Muscle layer of colon (tissue), 2 donors: ENCODE results near the gene RPL12.

Experiments used
- H3K27ac ChIP-seq: one replicate; pipeline ENCODE4 v1.7.0; 2013; ENCODE audit warnings: low read depth, mild to moderate bottlenecking, low read length, moderate library complexity
- H3K27me3 ChIP-seq, 2 donors: one replicate each; pipeline ENCODE4 v1.7.0; 2013; ENCODE audit warnings: low read length in 2 of 2, mild to moderate bottlenecking in 2 of 2; ENCODE audit not compliant: insufficient read depth in 2 of 2, control insufficient read depth in 1 of 2
- H3K36me3 ChIP-seq: one replicate; pipeline ENCODE4 v1.7.0; 2013; ENCODE audit warnings: mild to moderate bottlenecking, low read length; ENCODE audit not compliant: insufficient read depth
- H3K4me1 ChIP-seq: one replicate; pipeline ENCODE4 v1.7.0; 2013; ENCODE audit warnings: mild to moderate bottlenecking, low read length; ENCODE audit not compliant: insufficient read depth
- H3K4me3 ChIP-seq, 2 donors: one replicate each; pipeline ENCODE4 v1.7.0; 2013; ENCODE audit warnings: low read length in 2 of 2, low read depth in 1 of 2, mild to moderate bottlenecking in 1 of 2, moderate library complexity in 1 of 2
- H3K9ac ChIP-seq: one replicate; pipeline ENCODE4 v1.7.0; 2013; ENCODE audit warnings: low read length
- H3K9me3 ChIP-seq: one replicate; pipeline ENCODE4 v1.7.0; 2013; ENCODE audit warnings: mild to moderate bottlenecking, low read length
- donor health status: abdominal sarcoma.
- donor health status: Adenocarcinoma of cecum.

The RPL12 gene

GRCh38 chr9:127428348-127428747 is 22.9 kb downstream of the RPL12 start:
- no peaks in the 10 kb centered on the region for H3K9me3 ChIP-seq
- peaks cover 26% of the 10 kb centered on the region for H3K36me3 ChIP-seq
- H3K27me3 ChIP-seq: no peaks in the 10 kb centered on the region

GRCh38 chr9:127426756-127427155 is 24.4 kb downstream of the RPL12 start:
- H3K36me3 ChIP-seq: peaks cover 26% of the 10 kb centered on the region
- H3K27me3 ChIP-seq: no peaks in the 10 kb centered on the region
- no peaks in the 10 kb centered on the region for H3K9me3 ChIP-seq
- H3K4me3 ChIP-seq: no peak overlapping the region
- H3K27ac ChIP-seq: no peak overlapping the region
- peaks cover 35% of the 10 kb centered on the region for H3K4me1 ChIP-seq
- no peak overlapping the region for H3K9ac ChIP-seq

More at GRCh38 chr9:127428348-127428747, 22.9 kb downstream of the RPL12 start:
- H3K9ac ChIP-seq: no peak overlapping the region
- peaks cover 19% of the 10 kb centered on the region for H3K4me1 ChIP-seq
- no peak overlapping the region for H3K27ac ChIP-seq
- no peak overlapping the region for H3K4me3 ChIP-seq

GRCh38 chr9:127424676-127424999 is 26.6 kb downstream of the RPL12 start:
- H3K27ac ChIP-seq: peak overlapping the region; percentile 64
- H3K4me1 ChIP-seq: peaks cover 36% of the 10 kb centered on the region
- H3K27me3 ChIP-seq: no peaks in the 10 kb centered on the region

GRCh38 chr9:127423934-127424675 is 27.1 kb downstream of the RPL12 start, which contains the start of gene ZNF79:
Gene ZNF79 (plus strand): TSS chr9:127424382. CDS start chr9:127424788, 406 bp downstream.
- no peaks in the 10 kb centered on the region for H3K9me3 ChIP-seq
- peak within 1 kb of the TSS; percentile 64 for H3K27ac ChIP-seq
- peak within 1 kb of the TSS; percentile 69 for H3K9ac ChIP-seq
- peaks cover 36% of the 10 kb centered on the region for H3K4me1 ChIP-seq
- no peaks in the 10 kb centered on the region for H3K27me3 ChIP-seq
- peak within 1 kb of the TSS; percentile 93 for H3K4me3 ChIP-seq
- H3K36me3 ChIP-seq: peaks cover 9% of the 10 kb centered on the region

More at GRCh38 chr9:127424676-127424999, 26.6 kb downstream of the RPL12 start:
- Histone ChIP-seq H3K9me3 (no peaks in the 10 kb centered on the region), H3K4me3 (peak overlapping the region; percentile 93), H3K9ac (peak overlapping the region; percentile 69), H3K36me3 (peaks cover 14% of the 10 kb centered on the region)

- Histone ChIP-seq H3K36me3 (peaks cover 3% of the 10 kb centered on the region), H3K4me3 (peak overlapping the region; percentile 93), H3K4me1 (peaks cover 36% of the 10 kb centered on the region), H3K9me3 (no peaks in the 10 kb centered on the region), H3K9ac (peak overlapping the region; percentile 69), H3K27me3 (no peaks in the 10 kb centered on the region), H3K27ac (peak overlapping the region; percentile 64)
Measured at GRCh38 chr9:127423476-127423933, 27.7 kb downstream of the RPL12 start.

GRCh38 chr9:127422787-127423186 is 28.4 kb downstream of the RPL12 start:
- Histone ChIP-seq H3K4me3 (peak overlapping the region in 1 of 2 donors; percentile 93), H3K36me3 (no peaks in the 10 kb centered on the region), H3K27ac (no peak overlapping the region), H3K9me3 (no peaks in the 10 kb centered on the region), H3K9ac (peak overlapping the region; percentile 69), H3K27me3 (no peaks in the 10 kb centered on the region), H3K4me1 (peaks cover 36% of the 10 kb centered on the region)

GRCh38 chr9:127422133-127422782 is 28.9 kb downstream of the RPL12 start:
- peaks cover 39% of the 10 kb centered on the region for H3K4me1 ChIP-seq
- peak overlapping the region in 1 of 2 donors; percentile 93 for H3K4me3 ChIP-seq
- H3K27ac ChIP-seq: no peak overlapping the region

GRCh38 chr9:127421057-127421456 is 30.1 kb downstream of the RPL12 start:
- peaks cover 44% of the 10 kb centered on the region for H3K4me1 ChIP-seq
- no peaks in the 10 kb centered on the region for H3K36me3 ChIP-seq
- no peaks in the 10 kb centered on the region for H3K9me3 ChIP-seq
- H3K9ac ChIP-seq: no peak overlapping the region
- no peaks in the 10 kb centered on the region for H3K27me3 ChIP-seq
- H3K27ac ChIP-seq: no peak overlapping the region
- no peak overlapping the region for H3K4me3 ChIP-seq

More at GRCh38 chr9:127422133-127422782, 28.9 kb downstream of the RPL12 start:
- no peaks in the 10 kb centered on the region for H3K9me3 ChIP-seq
- no peaks in the 10 kb centered on the region for H3K36me3 ChIP-seq
- H3K27me3 ChIP-seq: no peaks in the 10 kb centered on the region
- peak overlapping the region; percentile 69 for H3K9ac ChIP-seq

GRCh38 chr9:127419348-127419747 is 31.9 kb downstream of the RPL12 start:
- Histone ChIP-seq H3K27me3 (no peaks in the 10 kb centered on the region), H3K4me3 (no peak overlapping the region), H3K9me3 (no peaks in the 10 kb centered on the region), H3K4me1 (peaks cover 46% of the 10 kb centered on the region), H3K36me3 (no peaks in the 10 kb centered on the region), H3K27ac (peak overlapping the region; percentile 75), H3K9ac (no peak overlapping the region)

GRCh38 chr9:127418037-127418471 is 33.2 kb downstream of the RPL12 start:
- Histone ChIP-seq H3K27me3 (no peaks in the 10 kb centered on the region), H3K4me3 (no peak overlapping the region), H3K36me3 (no peaks in the 10 kb centered on the region), H3K27ac (peak overlapping the region; percentile 59), H3K4me1 (peaks cover 43% of the 10 kb centered on the region), H3K9ac (no peak overlapping the region), H3K9me3 (no peaks in the 10 kb centered on the region)

- H3K9ac ChIP-seq: no peak overlapping the region
- H3K27ac ChIP-seq: peak overlapping the region; percentile 59
- H3K9me3 ChIP-seq: no peaks in the 10 kb centered on the region
- H3K4me3 ChIP-seq: no peak overlapping the region
- no peaks in the 10 kb centered on the region for H3K27me3 ChIP-seq
- H3K4me1 ChIP-seq: peaks cover 37% of the 10 kb centered on the region
- no peaks in the 10 kb centered on the region for H3K36me3 ChIP-seq
Measured at GRCh38 chr9:127417131-127418036, 33.8 kb downstream of the RPL12 start.
